H1 (cell line): ENCODE results near the gene GRK6. TPM values are rescaled to one million over a fixed set of nuclear protein-coding genes. Genes with fewer than 3 reads are reported as not detected.

ENCODE experiments used
- CTCF ChIA-PET: fragments of 300-600 bp; sonication (Branson Sonifier 250); formaldehyde crosslinking; loops from one replicate; lab custom pipeline; 2021; ENCODE audit not compliant: partially characterized antibody; lab: Charles Lee
- POLR2A ChIA-PET: fragments of 300-600 bp; sonication (Branson Sonifier 250); formaldehyde crosslinking; loops from one replicate; lab custom pipeline; 2021; ENCODE audit warnings: inconsistent platforms; ENCODE audit not compliant: partially characterized antibody; lab: Charles Lee
- DNase-seq, 2 experiments: peaks; one replicate each; pipeline versions ENCODE4 v3.0.0 to v3.0.0-alpha.2; 2010 to 2022; ENCODE audit warnings: low spot score in 2 of 2, low read depth in 1 of 2, mixed read lengths in 1 of 2
- FAIRE-seq: peaks from 2 replicates; lab custom pipeline; 2011; peaks lifted over from hg19 to GRCh38; lab: Jason Lieb, UNC
- H2AFZ ChIP-seq: 2 replicates; pipeline ENCODE4 v1.8.1; 2012; ENCODE audit warnings: low read length, inconsistent platforms
- H2AK5ac ChIP-seq: 2 replicates; pipeline ENCODE4 v1.6.1; 2013; ENCODE audit warnings: low read depth, low read length
- H2BK120ac ChIP-seq: replicated peaks from 2 replicates; pipeline ENCODE3; 2013; ENCODE audit warnings: low read depth, low read length, inconsistent platforms
- H2BK12ac ChIP-seq: 2 replicates; pipeline ENCODE4 v1.6.1; 2013; ENCODE audit warnings: low read depth, low read length
- H2BK15ac ChIP-seq: 2 replicates; pipeline ENCODE4 v1.6.1; 2013; ENCODE audit warnings: low read length
- H2BK20ac ChIP-seq: 2 replicates; pipeline ENCODE4 v1.6.1; 2013; ENCODE audit warnings: low read length
- H2BK5ac ChIP-seq: 2 replicates; pipeline ENCODE4 v1.6.1; 2013; ENCODE audit warnings: low read depth, low read length
- H3K14ac ChIP-seq: 2 replicates; pipeline ENCODE4 v1.6.1; 2013; ENCODE audit warnings: inconsistent platforms; ENCODE audit not compliant: insufficient read length
- H3K18ac ChIP-seq: 2 replicates; pipeline ENCODE4 v1.6.1; 2013; ENCODE audit warnings: low read length; ENCODE audit errors: extremely low read depth
- H3K23ac ChIP-seq: 2 replicates; pipeline ENCODE4 v1.6.1; 2013; ENCODE audit warnings: inconsistent platforms; ENCODE audit not compliant: insufficient read length
- H3K23me2 ChIP-seq: 2 replicates; pipeline ENCODE4 v1.6.1; 2013; ENCODE audit warnings: low read depth, low read length
- H3K27ac ChIP-seq: 2 replicates; pipeline ENCODE4 v1.6.1; 2011; ENCODE audit warnings: low read depth, low read length, inconsistent platforms
- H3K27me3 ChIP-seq, 4 experiments: replicated peaks in 1 of 4; 1 replicate in 1 of 4; 2 replicates in 3 of 4; pipeline versions ENCODE4 v1.6.1 to v1.8.1; 2011 to 2013; ENCODE audit warnings: low read length in 3 of 4, mild to moderate bottlenecking in 3 of 4, inconsistent platforms in 2 of 4, mixed read lengths in 2 of 4, moderate library complexity in 1 of 4; ENCODE audit not compliant: control insufficient read depth in 3 of 4, insufficient read depth in 3 of 4; ENCODE audit errors: extremely low read depth in 1 of 4
- H3K36me3 ChIP-seq, 4 experiments: 2 replicates each; pipeline versions ENCODE4 v1.6.1 to v1.8.1; 2011 to 2013; ENCODE audit warnings: mild to moderate bottlenecking in 4 of 4, low read length in 3 of 4, moderate library complexity in 2 of 4, control low read depth in 1 of 4, inconsistent platforms in 1 of 4; ENCODE audit not compliant: insufficient read depth in 4 of 4, control insufficient read depth in 2 of 4
- H3K4ac ChIP-seq: replicated peaks from 2 replicates; pipeline ENCODE3; 2013; ENCODE audit warnings: low read length, low read depth, mixed read lengths, inconsistent platforms; ENCODE audit not compliant: insufficient read length
- H3K4me1 ChIP-seq, 4 experiments: replicated peaks in 1 of 4; 1 replicate in 1 of 4; 2 replicates in 3 of 4; pipeline versions ENCODE4 v1.6.1 to v1.8.1; 2011 to 2013; ENCODE audit warnings: low read length in 3 of 4, inconsistent platforms in 2 of 4, mixed read lengths in 1 of 4; ENCODE audit not compliant: insufficient read depth in 4 of 4, control insufficient read depth in 3 of 4
- H3K4me2 ChIP-seq, 2 experiments: 2 replicates each; pipeline versions ENCODE4 v1.6.1 to v1.8.1; 2011 to 2013; ENCODE audit warnings: low read depth in 2 of 2, low read length in 2 of 2, control low read depth in 1 of 2, inconsistent platforms in 1 of 2, mild to moderate bottlenecking in 1 of 2; ENCODE audit not compliant: insufficient read depth in 1 of 2
- H3K4me3 ChIP-seq, 4 experiments: fragments of 200-600, 300-600 bp in 1 of 4; sonication (generic), shearing (Covaris generic), sonication (Bioruptor Twin) in 1 of 4; 2 replicates each; pipeline versions ENCODE4 v1.5.1 to v1.8.1; 2011 to 2016; ENCODE audit warnings: low read length in 4 of 4, low read depth in 3 of 4, control low read depth in 2 of 4, inconsistent platforms in 2 of 4, mild to moderate bottlenecking in 2 of 4, mixed read lengths in 1 of 4, moderate library complexity in 1 of 4; ENCODE audit not compliant: insufficient read depth in 2 of 4; ENCODE audit errors: extremely low read depth in 1 of 4
- H3K56ac ChIP-seq: replicated peaks from 2 replicates; pipeline ENCODE3; 2013; ENCODE audit warnings: low read depth, mild to moderate bottlenecking, mixed read lengths, low read length, inconsistent platforms; ENCODE audit not compliant: insufficient read length
- H3K79me1 ChIP-seq: 2 replicates; pipeline ENCODE4 v1.6.1; 2013; ENCODE audit warnings: low read depth, low read length, control low read depth
- H3K79me2 ChIP-seq, 2 experiments: 2 replicates each; pipeline versions ENCODE4 v1.6.1 to v1.8.1; 2012 to 2013; ENCODE audit warnings: low read length in 2 of 2, mild to moderate bottlenecking in 2 of 2, inconsistent platforms in 1 of 2; ENCODE audit not compliant: insufficient read depth in 2 of 2, control insufficient read depth in 1 of 2
- H3K9ac ChIP-seq, 4 experiments: replicated peaks in 1 of 4; 1 replicate in 1 of 4; 2 replicates in 3 of 4; pipeline versions ENCODE4 v1.6.1 to v1.8.1; 2011 to 2013; ENCODE audit warnings: low read depth in 3 of 4, low read length in 3 of 4, control low read depth in 2 of 4, mild to moderate bottlenecking in 2 of 4, moderate library complexity in 2 of 4, inconsistent platforms in 1 of 4; ENCODE audit errors: extremely low read depth in 1 of 4
- H3K9me3 ChIP-seq, 2 experiments: 2 replicates each; pipeline versions ENCODE4 v1.6.1 to v1.8.1; 2012 to 2013; ENCODE audit warnings: mild to moderate bottlenecking in 2 of 2, moderate library complexity in 2 of 2, control low read depth in 1 of 2, inconsistent platforms in 1 of 2, low read depth in 1 of 2, low read length in 1 of 2, mixed read lengths in 1 of 2; ENCODE audit not compliant: insufficient read depth in 2 of 2
- H4K20me1 ChIP-seq, 2 experiments: replicated peaks in 1 of 2; 2 replicates each; pipeline versions ENCODE3 to v1.8.1; 2011 to 2013; ENCODE audit warnings: inconsistent platforms in 2 of 2, low read length in 2 of 2, mild to moderate bottlenecking in 1 of 2; ENCODE audit not compliant: insufficient read depth in 2 of 2, control insufficient read depth in 1 of 2
- H4K5ac ChIP-seq: 2 replicates; pipeline ENCODE4 v1.6.1; 2013; ENCODE audit warnings: low read length, low read depth, mixed read lengths, inconsistent platforms; ENCODE audit not compliant: insufficient read length
- H4K8ac ChIP-seq: 2 replicates; pipeline ENCODE4 v1.8.0; 2013; ENCODE audit warnings: mild to moderate bottlenecking, moderate library complexity, low read length, inconsistent platforms; ENCODE audit not compliant: insufficient read depth; ENCODE audit errors: extremely low read depth
- H4K91ac ChIP-seq: replicated peaks from 2 replicates; pipeline ENCODE3; 2013; ENCODE audit warnings: low read length, mixed read lengths, inconsistent platforms; ENCODE audit not compliant: insufficient read length
- ATF3 ChIP-seq: IDR thresholded peaks from 2 replicates; pipeline ENCODE4 v1.6.1; 2011; ENCODE audit warnings: low read depth, mild to moderate bottlenecking, low read length; ENCODE audit not compliant: insufficient read depth
- BCL11A ChIP-seq, 2 experiments: IDR thresholded peaks; one replicate each; pipeline ENCODE4 v1.6.1; 2011; ENCODE audit warnings: low read depth in 2 of 2, low read length in 2 of 2, mild to moderate bottlenecking in 2 of 2
- BRCA1 ChIP-seq: IDR thresholded peaks from 2 replicates; pipeline ENCODE4 v1.6.1; 2012; ENCODE audit warnings: low read depth, low read length, improper control_type of control experiment
- CBX8 ChIP-seq: fragments of 300-800, 300-1000 bp; sonication (generic); IDR thresholded peaks from 2 replicates; pipeline ENCODE4 v1.7.1; 2016; ENCODE audit warnings: low read depth, low read length, borderline replicate concordance
- MAFK ChIP-seq: IDR thresholded peaks from 2 replicates; pipeline ENCODE4 v1.6.1; 2012; ENCODE audit warnings: low read depth, mild to moderate bottlenecking, improper control_type of control experiment, low read length
- NRF1 ChIP-seq: IDR thresholded peaks from 2 replicates; pipeline ENCODE4 v1.6.1; 2011; ENCODE audit warnings: mild to moderate bottlenecking, low read depth, low read length, improper control_type of control experiment
- RBBP5 ChIP-seq: IDR thresholded peaks from 2 replicates; pipeline ENCODE4 v1.7.1; 2012; ENCODE audit warnings: low read depth, mild to moderate bottlenecking, inconsistent platforms, low read length, moderate library complexity, borderline replicate concordance
- SP4 ChIP-seq: IDR thresholded peaks from 2 replicates; pipeline ENCODE4 v1.6.1; 2012; ENCODE audit warnings: low read length, inconsistent platforms
- TCF12 ChIP-seq: IDR thresholded peaks from 2 replicates; pipeline ENCODE4 v1.6.1; 2011; ENCODE audit warnings: low read depth, mild to moderate bottlenecking, low read length
- WGBS, 2 experiments: shearing (Covaris generic) in 1 of 2; methylation state at CpG; one replicate each; pipeline versions ENCODE4 v1.1.6 to v1.1.7; 2013 to 2015; ENCODE audit warnings: low lambda C conversion rate in 2 of 2, mixed read lengths in 2 of 2, inconsistent platforms in 1 of 2, low coverage in 1 of 2, missing lambda C conversion rate in 1 of 2; ENCODE audit not compliant: insufficient replicate concordance in 2 of 2, insufficient coverage in 1 of 2, insufficient read length in 1 of 2; ENCODE audit errors: extremely low coverage in 1 of 2, missing lambda C conversion rate in 1 of 2; 5-methylcytosine and 5-hydroxymethylcytosine counted together
- polyA plus RNA-seq, 7 experiments: library from polyadenylated mRNA; depleted of rRNA in 3 of 7; stranded (reverse) in 5 of 7; unstranded in 2 of 7; fragments of >200 nt in 5 of 7; fragments of 200-250 nt in 2 of 7; gene quantifications; 1 replicate in 5 of 7; 2 replicates in 1 of 7; 4 replicates in 1 of 7; pipeline versions ENCODE4 v1.2.1 to v1.2.3, GENCODE V29; 2011 to 2013; ENCODE audit warnings: missing spikeins in 2 of 7, mixed read lengths in 2 of 7
- total RNA-seq: library from RNA; stranded (reverse); fragmentation: NEBNext Ultra II Directional; extraction: Animal tissue kit (Norgen Biotek cat#: 25700); gene quantifications from 2 replicates; pipeline ENCODE4 v1.2.1, GENCODE V29; 2021
- TF ChIP-seq, protein P1 (sequence below): IDR thresholded peaks from 2 replicates; pipeline ENCODE4 v1.6.1; 2012; ENCODE audit warnings: inconsistent platforms

The GRK6 gene
- total and polyA plus RNA-seq, 2 of the 8 experiments (the other 6 are each of a cell fraction or from before 2014, with no cell fraction given): 31.8 to 57.8 TPM

GRCh38 chr5:177389241-177390169, 37.0 kb upstream of the GRK6 start:
- H4K20me1 ChIP-seq: no peaks in the 10 kb centered on the region
- H3K4me3 ChIP-seq: no peak overlapping the region
- H3K4me1 ChIP-seq: peaks cover 0 to 3% (median 0%) of the 10 kb centered on the region in 4 experiments; a peak in 4 of 7 replicates
- no peaks in the 10 kb centered on the region for H3K79me1 ChIP-seq
- no peak overlapping the region for H2BK5ac ChIP-seq
- POLR2A ChIA-PET: interaction anchor here (0.7 to 4.2 kb wide), 14 partner anchors 8 to 100 kb away, joined by 3 to 51 read pairs (median 7); partner anchors contain the start of gene PRR7
- no peak for FAIRE-seq
- CTCF ChIA-PET: interaction anchor here (0.7 to 18.7 kb wide), 26 partner anchors 7 to 1475 kb away, joined by 3 to 430 read pairs (median 10); partner anchors contain the start of genes F12, GRK6, LMAN2 and PFN3
- H3K36me3 ChIP-seq: no peaks in the 10 kb centered on the region
- H2AFZ ChIP-seq: no peak overlapping the region
- no peak overlapping the region for H2BK120ac ChIP-seq
- DNase-seq: no peak
- no peak overlapping the region for H3K56ac ChIP-seq
- H3K9me3 ChIP-seq: no peaks in the 10 kb centered on the region
- no peak overlapping the region for H3K14ac ChIP-seq
- H3K27me3 ChIP-seq: peaks cover 0 to 17% (median 10%) of the 10 kb centered on the region in 4 experiments; a peak in 6 of 7 replicates
- H3K18ac ChIP-seq: no peak overlapping the region
- H3K9ac ChIP-seq: no peak overlapping the region
- no peak overlapping the region for H3K4me2 ChIP-seq
- H2AK5ac ChIP-seq: no peak overlapping the region
- H2BK12ac ChIP-seq: no peak overlapping the region
- peak overlapping the region; percentile 24; the same call in 1 of the 2 replicates for H2BK15ac ChIP-seq
- H3K23me2 ChIP-seq: no peaks in the 10 kb centered on the region
- no peak overlapping the region for H3K4ac ChIP-seq
- no peak overlapping the region for H3K27ac ChIP-seq
- no peak overlapping the region for H4K5ac ChIP-seq
- H2BK20ac ChIP-seq: no peak overlapping the region
- 78% methylated on average over 21 of the region's 21 CpGs; no CpG with 5 or more reads in 1 of the 2 experiments for WGBS, 2 experiments
- peak overlapping the region; percentile 25 for H4K91ac ChIP-seq
- no peaks in the 10 kb centered on the region for H3K79me2 ChIP-seq
- H3K23ac ChIP-seq: no peak overlapping the region
- H4K8ac ChIP-seq: no peak overlapping the region
- no peak for TF ChIP-seq CBX8
- no peak for TF ChIP-seq ATF3
- TF ChIP-seq MAFK: no peak
- TF ChIP-seq BCL11A (IDR thresholded peaks at IDR 0.05; ENCODE audit: low read depth in 2 of 2, low read length in 2 of 2): no peak
- TF ChIP-seq SP4: no peak
- TF ChIP-seq, protein P1, sequence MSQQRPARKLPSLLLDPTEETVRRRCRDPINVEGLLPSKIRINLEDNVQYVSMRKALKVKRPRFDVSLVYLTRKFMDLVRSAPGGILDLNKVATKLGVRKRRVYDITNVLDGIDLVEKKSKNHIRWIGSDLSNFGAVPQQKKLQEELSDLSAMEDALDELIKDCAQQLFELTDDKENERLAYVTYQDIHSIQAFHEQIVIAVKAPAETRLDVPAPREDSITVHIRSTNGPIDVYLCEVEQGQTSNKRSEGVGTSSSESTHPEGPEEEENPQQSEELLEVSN: no peak
- no peak for TF ChIP-seq TCF12
- no peak for TF ChIP-seq NRF1
- no peak for TF ChIP-seq BRCA1
- no peak for TF ChIP-seq RBBP5
